Measurements from ENCODE around the gene WWC1.
A peak's percentile ranks its signal among the peaks of the same experiment; 100 is the strongest.

WWC1 gene

DNA sequence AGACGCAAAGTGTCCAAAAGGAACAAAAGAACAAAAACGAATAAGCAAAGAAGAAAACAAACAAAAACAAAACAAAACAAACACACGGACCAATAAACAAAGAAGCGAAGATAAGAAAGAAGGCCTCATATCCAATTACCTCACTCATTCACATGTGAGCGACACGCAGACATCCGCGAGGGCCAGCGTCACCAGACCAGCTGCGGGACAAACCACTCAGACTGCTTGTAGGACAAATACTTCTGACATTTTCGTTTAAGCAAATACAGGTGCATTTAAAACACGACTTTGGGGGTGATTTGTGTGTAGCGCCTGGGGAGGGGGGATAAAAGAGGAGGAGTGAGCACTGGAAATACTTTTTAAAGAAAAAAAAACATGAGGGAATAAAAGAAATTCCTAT, 28.3 kb upstream of the WWC1 start:
- Histone ChIP-seq H2AFZ (ENCODE audit: low read depth, low read length) (no peak overlapping the region), H2BK5ac (ENCODE audit: low read depth, low read length, poor library complexity, severe bottlenecking) (no peak overlapping the region), H3K27me3 (ENCODE audit: control insufficient read depth in 1 of 2, insufficient read depth in 1 of 2, low read length in 2 of 2) (peaks cover 0 to 2% of the 10 kb centered on the region in 2 experiments), H3K36me3 (ENCODE audit: control insufficient read depth in 1 of 2, insufficient read depth in 2 of 2, low read depth in 1 of 2, low read length in 2 of 2) (peaks cover 0 to 27% of the 10 kb centered on the region in 2 experiments), H4K8ac (ENCODE audit: low read length) (no peak overlapping the region), H3K14ac (ENCODE audit: low read length in 2 of 2) (no peak overlapping the region), H3K79me1 (replicated peaks; ENCODE audit: low read length, poor library complexity, severe bottlenecking) (no peaks in the 10 kb centered on the region), H2AK5ac (ENCODE audit: low read length, severe bottlenecking) (no peak overlapping the region), H3K4me2 (ENCODE audit: low read length, poor library complexity, severe bottlenecking) (no peak overlapping the region), H3K23ac (ENCODE audit: low read length in 2 of 2) (no peak overlapping the region), H3K4me1 (ENCODE audit: control insufficient read depth, insufficient read depth, low read depth, low read length) (no peaks in the 10 kb centered on the region), H3K18ac (ENCODE audit: low read depth in 1 of 2, low read length in 2 of 2) (no peak overlapping the region), H2BK120ac (ENCODE audit: low read depth, low read length) (no peak overlapping the region), H3K9ac (ENCODE audit: low read length) (no peak overlapping the region), H3K27ac (ENCODE audit: low read length, poor library complexity, severe bottlenecking) (no peak overlapping the region), H2BK15ac (ENCODE audit: low read depth, poor library complexity, severe bottlenecking) (no peak overlapping the region), H4K91ac (ENCODE audit: low read length) (no peak overlapping the region), H2BK12ac (ENCODE audit: low read length in 2 of 2) (no peak overlapping the region), H3K4ac (ENCODE audit: low read depth in 1 of 2, low read length in 2 of 2) (no peak overlapping the region), H3K4me3 (ENCODE audit: insufficient read depth in 1 of 2, low read depth in 1 of 2, low read length in 2 of 2) (no peak overlapping the region), H3K9me3 (ENCODE audit: control insufficient read depth, low read length) (no peaks in the 10 kb centered on the region)
- DNase-seq, result no peak
- 89% methylated on average over 13 of the region's 13 CpGs for WGBS

DNA sequence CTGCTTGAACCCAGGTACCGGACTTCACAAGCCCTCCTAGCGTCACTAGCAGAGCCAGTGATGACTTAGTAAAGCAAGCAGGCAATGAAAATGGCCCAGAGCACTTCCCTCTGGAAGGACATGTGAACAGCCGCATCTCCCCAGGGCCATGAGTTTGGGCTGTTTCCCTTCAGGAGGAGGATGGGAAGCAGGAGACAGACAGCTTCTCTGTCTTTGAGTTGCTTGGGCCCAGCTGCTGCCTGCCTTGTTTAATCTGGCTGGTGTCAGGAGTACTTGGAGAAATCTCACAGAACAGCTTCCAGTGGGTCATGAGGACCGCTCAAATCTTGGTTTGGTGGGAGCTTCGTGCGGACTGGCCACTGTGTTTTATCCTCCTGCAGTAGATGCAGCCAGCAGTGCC, 25.4 kb upstream of the WWC1 start:
- 84% methylated on average over 6 of the region's 6 CpGs for WGBS
- H3K79me1 ChIP-seq (replicated peaks; ENCODE audit: low read length, poor library complexity, severe bottlenecking), result no peaks in the 10 kb centered on the region

DNA sequence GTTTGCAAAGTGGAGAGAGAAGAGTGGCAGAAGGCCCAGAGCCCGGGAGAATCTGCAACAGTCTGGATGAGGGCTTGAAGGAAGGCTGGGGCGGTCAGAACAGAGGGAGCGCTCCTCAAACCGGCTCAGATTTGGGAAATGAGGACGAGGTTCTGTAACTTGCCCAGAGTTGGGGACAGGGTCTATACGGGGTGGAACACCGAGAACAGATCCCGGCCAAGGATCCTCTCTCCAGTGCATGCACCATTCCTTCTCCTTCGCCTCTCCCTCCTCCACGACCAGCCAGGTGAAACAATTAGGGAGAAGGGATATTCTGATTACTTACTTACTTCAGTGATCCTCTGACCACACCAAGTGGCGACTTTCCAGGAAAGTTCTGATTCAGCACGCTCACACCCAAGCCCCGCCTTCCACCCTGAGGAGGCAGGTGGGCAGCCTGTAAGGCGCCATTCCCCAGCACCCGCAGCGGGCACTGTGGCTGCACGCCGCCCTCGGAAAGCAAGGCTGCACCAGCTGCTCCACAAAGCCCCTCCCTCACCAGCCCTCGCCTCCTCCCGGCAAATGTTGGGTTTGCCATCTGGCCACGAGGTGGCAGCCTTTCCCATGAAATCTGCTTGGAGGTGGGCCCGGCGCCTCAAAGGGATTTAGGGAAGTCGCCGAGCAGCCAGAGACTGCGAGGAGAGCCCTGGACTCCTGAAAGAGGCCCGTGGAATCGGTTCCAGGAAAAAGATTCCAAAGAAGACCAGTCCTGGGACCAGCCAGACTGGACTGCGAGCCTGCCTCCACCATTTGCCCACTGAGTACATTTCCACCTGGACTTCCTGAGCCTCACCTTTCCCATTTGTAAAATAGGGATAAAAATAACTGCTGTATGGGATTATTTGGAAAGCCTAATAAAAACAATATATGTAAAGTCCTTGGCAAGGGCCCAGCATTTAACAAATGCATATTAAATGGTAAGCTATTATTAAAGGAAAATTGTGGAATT, 22.2 kb upstream of the WWC1 start:
- peaks cover 5% of the 10 kb centered on the region for H3K4me1 ChIP-seq (ENCODE audit: control insufficient read depth, insufficient read depth, low read depth, low read length)

More for the DNA sequence above, 25.4 kb upstream of the WWC1 start:
- H2AFZ ChIP-seq (ENCODE audit: low read depth, low read length), result no peak overlapping the region
- H3K4ac ChIP-seq (ENCODE audit: low read depth in 1 of 2, low read length in 2 of 2), result no peak overlapping the region
- no peak overlapping the region for H3K9ac ChIP-seq (ENCODE audit: low read length)
- no peak overlapping the region for H3K4me3 ChIP-seq (ENCODE audit: insufficient read depth in 1 of 2, low read depth in 1 of 2, low read length in 2 of 2)
- no peak overlapping the region for H4K8ac ChIP-seq (ENCODE audit: low read length)
- peaks cover 0 to 9% of the 10 kb centered on the region in 2 experiments for H3K27me3 ChIP-seq (ENCODE audit: control insufficient read depth in 1 of 2, insufficient read depth in 1 of 2, low read length in 2 of 2)
- no peak overlapping the region for H4K91ac ChIP-seq (ENCODE audit: low read length)
- no peak overlapping the region for H2BK120ac ChIP-seq (ENCODE audit: low read depth, low read length)
- DNase-seq, result no peak
- no peak overlapping the region for H2AK5ac ChIP-seq (ENCODE audit: low read length, severe bottlenecking)
- peaks cover 0 to 20% of the 10 kb centered on the region in 2 experiments for H3K36me3 ChIP-seq (ENCODE audit: control insufficient read depth in 1 of 2, insufficient read depth in 2 of 2, low read depth in 1 of 2, low read length in 2 of 2)
- H3K27ac ChIP-seq (ENCODE audit: low read length, poor library complexity, severe bottlenecking), result no peak overlapping the region
- H2BK15ac ChIP-seq (ENCODE audit: low read depth, poor library complexity, severe bottlenecking), result no peak overlapping the region
- no peak overlapping the region for H2BK5ac ChIP-seq (ENCODE audit: low read depth, low read length, poor library complexity, severe bottlenecking)
- no peaks in the 10 kb centered on the region for H3K9me3 ChIP-seq (ENCODE audit: control insufficient read depth, low read length)
- H3K14ac ChIP-seq (ENCODE audit: low read length in 2 of 2), result no peak overlapping the region
- no peak overlapping the region for H3K4me2 ChIP-seq (ENCODE audit: low read length, poor library complexity, severe bottlenecking)
- H2BK12ac ChIP-seq (ENCODE audit: low read length in 2 of 2), result no peak overlapping the region
- H3K18ac ChIP-seq (ENCODE audit: low read depth in 1 of 2, low read length in 2 of 2), result no peak overlapping the region
- peaks cover 5% of the 10 kb centered on the region for H3K4me1 ChIP-seq (ENCODE audit: control insufficient read depth, insufficient read depth, low read depth, low read length)
- H3K23ac ChIP-seq (ENCODE audit: low read length in 2 of 2), result no peak overlapping the region

GRCh38 chr5:168269937-168270330, 21.5 kb upstream of the WWC1 start:
- Histone ChIP-seq H3K9me3 (ENCODE audit: control insufficient read depth, low read length) (no peaks in the 10 kb centered on the region), H4K8ac (ENCODE audit: low read length) (no peak overlapping the region), H3K4me1 (ENCODE audit: control insufficient read depth, insufficient read depth, low read depth, low read length) (peaks cover 5% of the 10 kb centered on the region), H3K14ac (ENCODE audit: low read length in 2 of 2) (no peak overlapping the region), H2BK12ac (ENCODE audit: low read length in 2 of 2) (no peak overlapping the region), H3K4ac (ENCODE audit: low read depth in 1 of 2, low read length in 2 of 2) (no peak overlapping the region), H3K36me3 (ENCODE audit: control insufficient read depth in 1 of 2, insufficient read depth in 2 of 2, low read depth in 1 of 2, low read length in 2 of 2) (peaks cover 0 to 4% of the 10 kb centered on the region in 2 experiments), H2BK5ac (ENCODE audit: low read depth, low read length, poor library complexity, severe bottlenecking) (no peak overlapping the region), H3K27ac (ENCODE audit: low read length, poor library complexity, severe bottlenecking) (no peak overlapping the region), H2BK120ac (ENCODE audit: low read depth, low read length) (no peak overlapping the region), H4K91ac (ENCODE audit: low read length) (no peak overlapping the region), H2AK5ac (ENCODE audit: low read length, severe bottlenecking) (no peak overlapping the region), H3K79me1 (replicated peaks; ENCODE audit: low read length, poor library complexity, severe bottlenecking) (no peaks in the 10 kb centered on the region), H3K4me3 (ENCODE audit: insufficient read depth in 1 of 2, low read depth in 1 of 2, low read length in 2 of 2) (no peak overlapping the region), H3K4me2 (ENCODE audit: low read length, poor library complexity, severe bottlenecking) (no peak overlapping the region), H2BK15ac (ENCODE audit: low read depth, poor library complexity, severe bottlenecking) (no peak overlapping the region), H3K27me3 (ENCODE audit: control insufficient read depth in 1 of 2, insufficient read depth in 1 of 2, low read length in 2 of 2) (peaks cover 18 to 23% of the 10 kb centered on the region in 2 experiments), H3K23ac (ENCODE audit: low read length in 2 of 2) (no peak overlapping the region), H3K9ac (ENCODE audit: low read length) (peak overlapping the region; percentile 78), H3K18ac (ENCODE audit: low read depth in 1 of 2, low read length in 2 of 2) (no peak overlapping the region), H2AFZ (ENCODE audit: low read depth, low read length) (no peak overlapping the region)
- DNase-seq, result peak; percentile 21
- 23% methylated on average over 2 of the region's 3 CpGs for WGBS

More for the DNA sequence above, 22.2 kb upstream of the WWC1 start:
- peak overlapping the region; percentile 78 for H3K9ac ChIP-seq (ENCODE audit: low read length)
- H3K27ac ChIP-seq (ENCODE audit: low read length, poor library complexity, severe bottlenecking), result no peak overlapping the region
- no peak overlapping the region for H3K14ac ChIP-seq (ENCODE audit: low read length in 2 of 2)
- H3K4me3 ChIP-seq (ENCODE audit: insufficient read depth in 1 of 2, low read depth in 1 of 2, low read length in 2 of 2), result peak overlapping the region; percentile 33 to 74
- H2BK120ac ChIP-seq (ENCODE audit: low read depth, low read length), result no peak overlapping the region
- peak overlapping the region; percentile 62 for H4K8ac ChIP-seq (ENCODE audit: low read length)
- peak overlapping the region; percentile 88 for H2AFZ ChIP-seq (ENCODE audit: low read depth, low read length)
- peaks cover 16% of the 10 kb centered on the region in 2 experiments for H3K27me3 ChIP-seq (ENCODE audit: control insufficient read depth in 1 of 2, insufficient read depth in 1 of 2, low read length in 2 of 2)
- H3K79me1 ChIP-seq (replicated peaks; ENCODE audit: low read length, poor library complexity, severe bottlenecking), result no peaks in the 10 kb centered on the region
- H3K36me3 ChIP-seq (ENCODE audit: control insufficient read depth in 1 of 2, insufficient read depth in 2 of 2, low read depth in 1 of 2, low read length in 2 of 2), result peaks cover 0 to 4% of the 10 kb centered on the region in 2 experiments
- no peak overlapping the region for H2BK15ac ChIP-seq (ENCODE audit: low read depth, poor library complexity, severe bottlenecking)
- DNase-seq, result peak; percentile 80
- H3K23ac ChIP-seq (ENCODE audit: low read length in 2 of 2), result peak overlapping the region in 1 of 2 experiments; percentile 38
- no peak overlapping the region for H4K91ac ChIP-seq (ENCODE audit: low read length)
- WGBS, result 6% methylated on average over 27 of the region's 30 CpGs
- no peaks in the 10 kb centered on the region for H3K9me3 ChIP-seq (ENCODE audit: control insufficient read depth, low read length)
- no peak overlapping the region for H2BK5ac ChIP-seq (ENCODE audit: low read depth, low read length, poor library complexity, severe bottlenecking)
- H2BK12ac ChIP-seq (ENCODE audit: low read length in 2 of 2), result no peak overlapping the region
- no peak overlapping the region for H3K18ac ChIP-seq (ENCODE audit: low read depth in 1 of 2, low read length in 2 of 2)
- no peak overlapping the region for H3K4ac ChIP-seq (ENCODE audit: low read depth in 1 of 2, low read length in 2 of 2)
- peak overlapping the region; percentile 79 for H3K4me2 ChIP-seq (ENCODE audit: low read length, poor library complexity, severe bottlenecking)
- H2AK5ac ChIP-seq (ENCODE audit: low read length, severe bottlenecking), result no peak overlapping the region

Measured in mesenchymal stem cell (in vitro differentiated cells and primary cell).